LNCAP (cell line): ENCODE results near the gene KYNU.

Experiments
- TF ChIP-seq, protein P1 (sequence below): fragments of 450-650 bp; IDR thresholded peaks from 2 replicates; pipeline ENCODE4 v1.5.1; 2017; ENCODE audit warnings: mild to moderate bottlenecking

The KYNU gene

GRCh38 chr2:142944264-142944663, 66.8 kb downstream of the KYNU start:
- TF ChIP-seq, protein P1, sequence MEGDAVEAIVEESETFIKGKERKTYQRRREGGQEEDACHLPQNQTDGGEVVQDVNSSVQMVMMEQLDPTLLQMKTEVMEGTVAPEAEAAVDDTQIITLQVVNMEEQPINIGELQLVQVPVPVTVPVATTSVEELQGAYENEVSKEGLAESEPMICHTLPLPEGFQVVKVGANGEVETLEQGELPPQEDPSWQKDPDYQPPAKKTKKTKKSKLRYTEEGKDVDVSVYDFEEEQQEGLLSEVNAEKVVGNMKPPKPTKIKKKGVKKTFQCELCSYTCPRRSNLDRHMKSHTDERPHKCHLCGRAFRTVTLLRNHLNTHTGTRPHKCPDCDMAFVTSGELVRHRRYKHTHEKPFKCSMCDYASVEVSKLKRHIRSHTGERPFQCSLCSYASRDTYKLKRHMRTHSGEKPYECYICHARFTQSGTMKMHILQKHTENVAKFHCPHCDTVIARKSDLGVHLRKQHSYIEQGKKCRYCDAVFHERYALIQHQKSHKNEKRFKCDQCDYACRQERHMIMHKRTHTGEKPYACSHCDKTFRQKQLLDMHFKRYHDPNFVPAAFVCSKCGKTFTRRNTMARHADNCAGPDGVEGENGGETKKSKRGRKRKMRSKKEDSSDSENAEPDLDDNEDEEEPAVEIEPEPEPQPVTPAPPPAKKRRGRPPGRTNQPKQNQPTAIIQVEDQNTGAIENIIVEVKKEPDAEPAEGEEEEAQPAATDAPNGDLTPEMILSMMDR = no peak

- TF ChIP-seq, protein P1 = no peak
Observed at GRCh38 chr2:142944721-142945120, 67.3 kb downstream of the KYNU start.

DNA sequence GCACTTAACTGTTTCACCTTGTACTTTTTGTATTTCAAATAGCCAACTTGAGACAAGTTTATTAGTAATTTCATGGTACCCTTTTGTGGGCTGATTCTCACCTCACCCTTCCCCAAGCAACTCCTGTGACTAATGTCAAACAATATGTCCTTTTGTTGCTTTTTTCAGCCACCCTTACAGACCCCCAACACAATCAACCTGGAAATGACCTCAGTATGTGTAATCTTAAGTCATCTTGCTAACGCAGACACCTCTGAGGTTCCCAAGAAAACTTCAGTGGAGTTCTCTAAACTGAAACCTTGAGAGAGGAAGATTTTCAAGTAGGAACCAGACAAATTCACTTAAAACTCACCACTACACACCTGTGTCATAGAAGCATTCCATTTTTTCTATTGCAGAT, 69.5 kb downstream of the KYNU start:
- TF ChIP-seq, protein P1 = no peak

DNA sequence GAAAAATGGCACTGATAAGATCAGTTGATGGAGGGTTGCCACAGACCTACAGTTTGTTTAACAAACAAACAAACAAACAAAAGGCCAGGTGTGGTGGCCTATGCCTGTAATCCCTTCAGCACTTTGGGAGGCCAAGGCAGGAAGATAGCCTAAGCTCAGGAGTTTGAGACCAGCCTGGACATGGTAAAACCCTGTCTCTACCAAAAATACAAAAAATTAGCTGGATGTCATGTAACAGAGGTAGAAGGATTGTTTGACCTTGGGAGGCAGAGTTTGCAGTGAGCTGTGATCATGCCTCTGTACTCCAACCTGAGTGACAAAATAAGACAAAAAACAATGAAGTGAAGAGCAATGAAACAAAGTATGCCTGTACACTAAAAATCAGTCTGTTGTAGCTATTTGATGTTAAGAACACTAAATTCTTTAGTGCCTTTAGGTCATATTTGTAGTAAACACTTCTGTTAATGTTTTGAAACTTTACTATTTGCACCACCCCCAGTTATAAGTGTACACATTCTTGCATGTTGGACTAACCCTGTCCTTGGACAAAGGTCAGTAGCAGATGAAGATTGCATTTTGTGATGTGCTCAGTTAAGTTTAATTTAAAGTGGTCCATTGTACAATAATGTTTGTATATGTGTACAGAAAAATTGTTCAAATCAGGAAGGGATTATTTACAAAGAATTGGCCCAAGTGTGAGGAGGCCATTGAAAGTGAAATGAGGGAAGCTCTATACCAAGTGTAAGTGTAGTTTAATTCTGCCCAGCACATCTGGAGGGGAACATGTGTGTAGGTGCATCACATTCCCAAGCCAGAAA, 73.9 kb downstream of the KYNU start:
- TF ChIP-seq, protein P1 = no peak

DNA sequence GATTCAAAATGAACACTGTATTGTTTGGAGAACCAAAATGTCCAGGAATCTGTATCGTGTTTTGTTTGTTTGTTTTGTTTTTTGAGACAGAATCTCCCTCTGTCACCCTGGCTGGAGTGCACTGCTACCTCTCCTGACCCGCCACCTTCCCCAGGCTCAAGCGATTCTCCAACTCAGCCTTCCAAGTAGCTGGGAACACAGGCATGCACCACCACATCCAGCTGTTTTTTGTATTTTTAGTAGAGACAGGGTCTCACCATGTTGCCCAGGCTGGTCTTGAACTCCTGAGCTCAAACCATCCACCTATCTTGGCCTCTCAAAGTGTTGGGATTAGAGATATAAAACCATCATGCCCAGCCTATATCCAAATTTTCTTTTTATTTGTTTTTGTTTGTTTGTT, 74.6 kb downstream of the KYNU start:
- TF ChIP-seq, protein P1 = no peak

DNA sequence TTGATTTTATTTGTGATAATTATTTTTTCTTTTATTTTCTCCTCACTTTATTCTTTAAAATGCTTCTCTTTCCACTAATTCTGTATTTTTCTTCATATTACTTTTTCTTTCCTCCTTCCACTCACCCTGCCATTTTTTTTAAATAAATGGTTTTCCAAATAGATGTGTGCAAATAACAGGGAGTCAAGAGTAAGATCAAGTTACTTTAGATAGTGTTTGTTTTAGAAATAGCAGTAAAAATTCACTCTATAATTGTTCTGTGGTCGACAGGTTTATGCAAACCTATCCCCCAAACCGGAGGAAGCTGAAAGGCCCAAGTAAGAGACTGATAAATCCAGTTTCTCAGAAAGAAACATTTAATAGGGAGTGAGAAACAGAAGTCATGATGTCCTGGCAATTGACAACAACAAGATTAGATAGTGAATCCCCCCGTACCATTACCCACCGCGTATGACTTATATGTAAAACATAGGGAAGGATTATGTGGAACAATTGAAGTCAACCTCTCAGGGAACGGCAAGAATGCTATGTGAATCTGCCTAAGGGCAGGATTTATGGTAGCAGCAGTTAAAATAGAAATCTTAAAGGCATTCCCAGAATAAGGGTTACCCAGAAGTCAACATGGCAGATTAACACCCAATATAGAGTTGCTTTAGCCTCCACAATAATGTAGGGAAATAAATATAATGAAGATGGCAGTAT, 75.5 kb downstream of the KYNU start:
- TF ChIP-seq, protein P1 = no peak

GRCh38 chr2:142954493-142954892, 77.0 kb downstream of the KYNU start:
- TF ChIP-seq, protein P1 = no peak
